AG04449 (cell line): Measurements from ENCODE around the gene ZBTB7C.

ENCODE experiments used
- CTCF ChIA-PET: fragments of 350-600 bp; formaldehyde crosslinking; extraction: SDS; loops from one replicate; lab custom pipeline; 2021; ENCODE audit warnings: antibody characterized with exemption; lab: Yijun Ruan, JAX
- POLR2A ChIA-PET: fragments of 400-600, 350-600 bp; formaldehyde crosslinking; extraction: SDS; loops from one replicate; lab custom pipeline; 2020; ENCODE audit warnings: antibody characterized with exemption, inconsistent platforms; lab: Yijun Ruan, JAX
- DNase-seq: peaks from one replicate; pipeline ENCODE4 v3.0.0-alpha.2; 2010; ENCODE audit warnings: low read depth, low spot score
- H3K4me3 ChIP-seq: 2 replicates; pipeline ENCODE4 v1.5.1; 2011; ENCODE audit warnings: low read depth, mild to moderate bottlenecking, control low read depth, low read length
- CTCF ChIP-seq: IDR thresholded peaks from one replicate; pipeline ENCODE4 v1.5.1; 2011; ENCODE audit warnings: mild to moderate bottlenecking, moderate library complexity, low read length, control low read depth, inconsistent platforms; ENCODE audit not compliant: insufficient read depth; ENCODE audit errors: missing control alignments

ZBTB7C gene

GRCh38 chr18:48121752-48122151, 287.4 kb downstream of the ZBTB7C start:
- ChIA-PET CTCF (no interaction called here), POLR2A (no interaction called here)
- no peak overlapping the region for H3K4me3 ChIP-seq
- no peak for TF ChIP-seq CTCF
- DNase-seq = no peak

GRCh38 chr18:48119204-48119603, 290.0 kb downstream of the ZBTB7C start:
- ChIA-PET POLR2A (no interaction called here), CTCF (no interaction called here)
- H3K4me3 ChIP-seq = no peak overlapping the region
- TF ChIP-seq CTCF = no peak
- DNase-seq = no peak

GRCh38 chr18:48116873-48117630, 292.1 kb downstream of the ZBTB7C start:
- no peak for DNase-seq
- POLR2A ChIA-PET = no interaction called here
- CTCF ChIA-PET = no interaction called here
- H3K4me3 ChIP-seq = no peak overlapping the region
- TF ChIP-seq CTCF = no peak

GRCh38 chr18:48116017-48116416, 293.2 kb downstream of the ZBTB7C start:
- DNase-seq = no peak
- H3K4me3 ChIP-seq = no peak overlapping the region
- TF ChIP-seq CTCF = no peak
- CTCF ChIA-PET = no interaction called here
- POLR2A ChIA-PET = no interaction called here

GRCh38 chr18:48113691-48114090, 295.5 kb downstream of the ZBTB7C start:
- POLR2A ChIA-PET = no interaction called here
- no peak overlapping the region for H3K4me3 ChIP-seq
- CTCF ChIA-PET = no interaction called here
- no peak for TF ChIP-seq CTCF
- DNase-seq = no peak

GRCh38 chr18:48111587-48111986, 297.6 kb downstream of the ZBTB7C start:
- POLR2A ChIA-PET = no interaction called here
- H3K4me3 ChIP-seq = no peak overlapping the region
- TF ChIP-seq CTCF = no peak
- CTCF ChIA-PET = no interaction called here
- DNase-seq = no peak
